ENCODE data around the gene EIF4H. TPM values are rescaled to one million over a fixed set of nuclear protein-coding genes. Genes with fewer than 3 reads are reported as not detected.

Gene EIF4H
- total and polyA plus RNA-seq, 2 donors (not counting 1 experiment from before 2014, with no cell fraction given): 127 to 199 TPM

DNA sequence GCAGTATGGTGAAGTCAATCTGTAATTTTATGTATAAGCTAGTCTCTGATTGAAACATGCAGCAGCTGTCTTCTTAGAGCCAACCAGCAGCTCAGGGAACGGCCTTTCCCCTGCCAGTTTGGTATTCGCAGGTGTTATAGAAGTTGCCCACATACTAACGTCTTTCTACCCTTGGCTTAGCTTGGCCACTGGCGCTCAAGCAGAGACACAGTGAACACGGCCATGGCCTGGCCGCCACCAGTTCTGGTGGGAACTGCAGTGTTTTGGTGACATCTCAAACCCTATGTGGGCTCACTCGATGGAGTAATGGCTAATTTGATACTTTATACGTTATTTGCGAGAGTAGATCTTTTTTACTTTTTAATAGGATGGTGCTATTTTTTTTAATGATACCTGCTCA, 17.1 kb downstream of the EIF4H start:
- 83% methylated on average over 5 of the region's 9 CpGs for WGBS (ENCODE audit: insufficient coverage)
- peaks cover 5 to 81% of the 10 kb centered on the region in 2 experiments for H3K36me3 ChIP-seq (replicated peaks in 1 of 2; ENCODE audit: control extremely low read depth in 1 of 2, control insufficient read depth in 1 of 2, extremely low read depth in 1 of 2, insufficient read depth in 2 of 2, low read length in 1 of 2)
- DNase-seq (no peak), ATAC-seq (ENCODE audit: low read depth) (no peak)
- no peak overlapping the region for H3K4me2 ChIP-seq (replicated peaks; ENCODE audit: low read depth, low read length, poor library complexity, severe bottlenecking)
- Mint-ChIP-seq H3K27me3 (no peaks in the 10 kb centered on the region), H3K4me1 (peaks cover 14% of the 10 kb centered on the region), H3K27ac (no peak overlapping the region), H3K4me3 (no peak overlapping the region), H3K9me3 (ENCODE audit: insufficient read depth) (no peaks in the 10 kb centered on the region)
- POLR2A ChIA-PET: no interaction called here
- H3K9ac ChIP-seq (ENCODE audit: low read length): no peak overlapping the region
- H2AFZ ChIP-seq (ENCODE audit: insufficient read depth, low read depth, low read length, poor library complexity, severe bottlenecking): no peak overlapping the region
- intact Hi-C loops (cut with micrococcal nuclease): no loop called here
- no peaks in the 10 kb centered on the region for H3K9me3 ChIP-seq (ENCODE audit: control extremely low read depth in 1 of 3, control insufficient read depth in 2 of 3, insufficient read depth in 1 of 3, low read length in 2 of 3)
- H4K20me1 ChIP-seq (ENCODE audit: control insufficient read depth, insufficient read depth, low read length, poor library complexity, severe bottlenecking): peaks cover 71% of the 10 kb centered on the region
- H3K4me3 ChIP-seq (ENCODE audit: control extremely low read depth in 1 of 5, extremely low read depth in 1 of 5, insufficient read depth in 1 of 5, low read depth in 2 of 5, low read length in 4 of 5): no peak overlapping the region
- peaks cover under 1 to 6% of the 10 kb centered on the region in 2 donors for H3K4me1 ChIP-seq (ENCODE audit: control insufficient read depth in 2 of 2, insufficient read depth in 2 of 2, low read length in 2 of 2)
- TF ChIP-seq, protein P1, sequence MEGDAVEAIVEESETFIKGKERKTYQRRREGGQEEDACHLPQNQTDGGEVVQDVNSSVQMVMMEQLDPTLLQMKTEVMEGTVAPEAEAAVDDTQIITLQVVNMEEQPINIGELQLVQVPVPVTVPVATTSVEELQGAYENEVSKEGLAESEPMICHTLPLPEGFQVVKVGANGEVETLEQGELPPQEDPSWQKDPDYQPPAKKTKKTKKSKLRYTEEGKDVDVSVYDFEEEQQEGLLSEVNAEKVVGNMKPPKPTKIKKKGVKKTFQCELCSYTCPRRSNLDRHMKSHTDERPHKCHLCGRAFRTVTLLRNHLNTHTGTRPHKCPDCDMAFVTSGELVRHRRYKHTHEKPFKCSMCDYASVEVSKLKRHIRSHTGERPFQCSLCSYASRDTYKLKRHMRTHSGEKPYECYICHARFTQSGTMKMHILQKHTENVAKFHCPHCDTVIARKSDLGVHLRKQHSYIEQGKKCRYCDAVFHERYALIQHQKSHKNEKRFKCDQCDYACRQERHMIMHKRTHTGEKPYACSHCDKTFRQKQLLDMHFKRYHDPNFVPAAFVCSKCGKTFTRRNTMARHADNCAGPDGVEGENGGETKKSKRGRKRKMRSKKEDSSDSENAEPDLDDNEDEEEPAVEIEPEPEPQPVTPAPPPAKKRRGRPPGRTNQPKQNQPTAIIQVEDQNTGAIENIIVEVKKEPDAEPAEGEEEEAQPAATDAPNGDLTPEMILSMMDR (IDR thresholded peaks at IDR 0.05): no peak
- TF ChIP-seq EZH2 (IDR thresholded peaks at IDR 0.05; ENCODE audit: borderline replicate concordance, insufficient read depth, low read depth, low read length, poor library complexity, severe bottlenecking): no peak
- H3K27me3 ChIP-seq (replicated peaks in 1 of 4; ENCODE audit: control extremely low read depth in 1 of 4, control insufficient read depth in 3 of 4, insufficient read depth in 4 of 4, low read length in 3 of 4): no peaks in the 10 kb centered on the region
- peaks cover 56% of the 10 kb centered on the region for H3K79me2 ChIP-seq (ENCODE audit: control insufficient read depth, insufficient read depth, low read length)
- CTCF ChIA-PET: interaction anchor here (1.0 to 1.4 kb wide), 2 partner anchors 15 to 210 kb away, joined by 4 to 11 read pairs; no protein-coding TSS in a partner anchor
- no peak overlapping the region for H3K27ac ChIP-seq (ENCODE audit: low read length in 2 of 2)

DNA sequence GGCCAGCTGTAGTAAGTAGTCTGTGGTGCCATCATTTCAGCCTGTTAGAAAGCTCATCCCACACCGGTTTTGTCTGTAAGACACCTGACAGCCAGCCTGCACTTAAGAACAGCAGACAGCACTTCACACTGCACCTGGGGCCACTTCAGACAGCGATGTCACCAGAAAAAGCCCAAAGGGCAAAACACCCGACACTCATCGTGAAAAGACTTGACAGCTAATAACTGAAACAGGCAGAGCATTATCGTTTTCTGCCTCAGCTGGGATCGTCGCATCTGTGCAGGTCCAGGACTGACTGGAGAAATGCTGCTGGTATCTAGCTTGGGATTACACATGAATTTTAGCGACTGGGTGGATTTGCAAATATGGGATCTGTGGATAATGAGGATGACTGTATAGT, 18.9 kb downstream of the EIF4H start:
- ChIA-PET CTCF (interaction anchor here (1.2 to 1.4 kb wide), 4 partner anchors 11 to 208 kb away, joined by 3 to 8 read pairs (median 4); no protein-coding TSS in a partner anchor), POLR2A (no interaction called here)
- Mint-ChIP-seq H3K27me3 (no peaks in the 10 kb centered on the region), H3K4me3 (no peak overlapping the region), H3K4me1 (peaks cover 2% of the 10 kb centered on the region), H3K9me3 (ENCODE audit: insufficient read depth) (no peaks in the 10 kb centered on the region), H3K27ac (no peak overlapping the region)
- H4K20me1 ChIP-seq (ENCODE audit: control insufficient read depth, insufficient read depth, low read length, poor library complexity, severe bottlenecking): peaks cover 53% of the 10 kb centered on the region
- peaks cover 2 to 67% of the 10 kb centered on the region in 2 experiments for H3K36me3 ChIP-seq (replicated peaks in 1 of 2; ENCODE audit: control extremely low read depth in 1 of 2, control insufficient read depth in 1 of 2, extremely low read depth in 1 of 2, insufficient read depth in 2 of 2, low read length in 1 of 2)
- H3K9ac ChIP-seq (ENCODE audit: low read length): no peak overlapping the region
- no peak overlapping the region for H2AFZ ChIP-seq (ENCODE audit: insufficient read depth, low read depth, low read length, poor library complexity, severe bottlenecking)
- no peak overlapping the region for H3K4me3 ChIP-seq (ENCODE audit: control extremely low read depth in 1 of 5, extremely low read depth in 1 of 5, insufficient read depth in 1 of 5, low read depth in 2 of 5, low read length in 4 of 5)
- H3K27me3 ChIP-seq (replicated peaks in 1 of 4; ENCODE audit: control extremely low read depth in 1 of 4, control insufficient read depth in 3 of 4, insufficient read depth in 4 of 4, low read length in 3 of 4): no peaks in the 10 kb centered on the region
- no peaks in the 10 kb centered on the region for H3K9me3 ChIP-seq (ENCODE audit: control extremely low read depth in 1 of 3, control insufficient read depth in 2 of 3, insufficient read depth in 1 of 3, low read length in 2 of 3)
- WGBS (ENCODE audit: insufficient coverage): 96% methylated on average over 7 of the region's 8 CpGs
- TF ChIP-seq, protein P1 (IDR thresholded peaks at IDR 0.05): no peak
- TF ChIP-seq EZH2 (IDR thresholded peaks at IDR 0.05; ENCODE audit: borderline replicate concordance, insufficient read depth, low read depth, low read length, poor library complexity, severe bottlenecking): no peak
- intact Hi-C loops (cut with micrococcal nuclease): no loop called here
- H3K4me2 ChIP-seq (replicated peaks; ENCODE audit: low read depth, low read length, poor library complexity, severe bottlenecking): no peak overlapping the region
- H3K4me1 ChIP-seq (ENCODE audit: control insufficient read depth in 2 of 2, insufficient read depth in 2 of 2, low read length in 2 of 2): no peaks in the 10 kb centered on the region
- peaks cover 37% of the 10 kb centered on the region for H3K79me2 ChIP-seq (ENCODE audit: control insufficient read depth, insufficient read depth, low read length)
- H3K27ac ChIP-seq (ENCODE audit: low read length in 2 of 2): no peak overlapping the region
- ATAC-seq (ENCODE audit: low read depth) (no peak), DNase-seq (no peak)

Measured in B cell (primary cell).